ENCODE results near the gene IMMP2L.

DNA sequence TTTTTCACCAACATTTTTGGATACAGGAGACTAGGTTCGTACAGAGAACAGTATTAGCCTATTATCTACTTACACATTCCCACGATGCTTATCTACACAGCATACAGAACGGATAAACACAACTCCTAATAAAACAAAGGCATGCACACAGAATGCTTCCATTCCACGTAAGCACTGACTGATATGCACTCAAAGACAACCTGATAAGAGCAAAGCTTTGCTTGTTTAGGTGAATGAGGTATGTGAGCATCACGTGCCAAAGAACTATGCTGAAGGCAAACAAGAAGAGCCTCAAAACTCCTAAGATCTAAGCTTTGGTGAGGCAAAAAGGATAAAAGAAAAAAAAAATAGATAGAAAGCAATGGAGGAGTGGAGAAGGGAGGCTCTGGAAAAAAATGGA lies 884.9 kb downstream of the IMMP2L start:
- TF ChIP-seq, protein P1, sequence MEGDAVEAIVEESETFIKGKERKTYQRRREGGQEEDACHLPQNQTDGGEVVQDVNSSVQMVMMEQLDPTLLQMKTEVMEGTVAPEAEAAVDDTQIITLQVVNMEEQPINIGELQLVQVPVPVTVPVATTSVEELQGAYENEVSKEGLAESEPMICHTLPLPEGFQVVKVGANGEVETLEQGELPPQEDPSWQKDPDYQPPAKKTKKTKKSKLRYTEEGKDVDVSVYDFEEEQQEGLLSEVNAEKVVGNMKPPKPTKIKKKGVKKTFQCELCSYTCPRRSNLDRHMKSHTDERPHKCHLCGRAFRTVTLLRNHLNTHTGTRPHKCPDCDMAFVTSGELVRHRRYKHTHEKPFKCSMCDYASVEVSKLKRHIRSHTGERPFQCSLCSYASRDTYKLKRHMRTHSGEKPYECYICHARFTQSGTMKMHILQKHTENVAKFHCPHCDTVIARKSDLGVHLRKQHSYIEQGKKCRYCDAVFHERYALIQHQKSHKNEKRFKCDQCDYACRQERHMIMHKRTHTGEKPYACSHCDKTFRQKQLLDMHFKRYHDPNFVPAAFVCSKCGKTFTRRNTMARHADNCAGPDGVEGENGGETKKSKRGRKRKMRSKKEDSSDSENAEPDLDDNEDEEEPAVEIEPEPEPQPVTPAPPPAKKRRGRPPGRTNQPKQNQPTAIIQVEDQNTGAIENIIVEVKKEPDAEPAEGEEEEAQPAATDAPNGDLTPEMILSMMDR (IDR thresholded peaks at IDR 0.05; ENCODE audit: insufficient read depth, low read length, poor library complexity, severe bottlenecking), result no peak
- TF ChIP-seq EZH2phosphoT487 (conservative IDR thresholded peaks at IDR 0.05; ENCODE audit: low read length), result no peak

Measured in SU-DHL-6 (cell line).